ENCODE data around the gene CACNA1A. TPM values are rescaled to one million over a fixed set of nuclear protein-coding genes. Genes with fewer than 3 reads are reported as not detected.

CACNA1A gene
- total and polyA plus RNA-seq, 9 donors = 0.58 to 2.8 (median 1.4) TPM

DNA sequence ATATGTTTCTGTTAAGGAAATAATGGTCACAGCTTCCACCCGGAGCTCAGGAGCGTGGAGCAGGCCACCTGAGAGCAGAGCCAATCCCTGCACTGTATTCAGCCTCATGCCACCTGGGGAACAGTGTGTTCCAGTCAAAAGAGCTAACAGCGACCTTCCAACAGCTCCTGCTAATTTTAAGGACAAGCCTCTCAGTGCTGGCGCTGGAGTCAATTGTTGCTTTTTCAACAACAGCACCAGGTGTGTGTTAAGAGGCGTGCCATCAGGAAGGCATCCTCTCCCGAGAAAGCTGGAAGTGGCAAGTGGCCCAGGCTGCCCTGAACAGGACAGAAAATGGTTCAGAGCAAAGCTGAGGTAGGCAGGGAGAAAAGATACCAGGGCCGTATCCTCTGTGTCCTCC, 102.0 kb downstream of the CACNA1A start:
- no peaks in the 10 kb centered on the region for H3K4me1 ChIP-seq (ENCODE audit: control insufficient read depth, insufficient read depth, low read length)
- H3K9me3 ChIP-seq (replicated peaks; ENCODE audit: control insufficient read depth, low read depth, low read length) = peaks cover 5% of the 10 kb centered on the region
- no peaks in the 10 kb centered on the region for H3K36me3 ChIP-seq (ENCODE audit: control insufficient read depth, insufficient read depth, low read length)
- no peak for DNase-seq
- no peak overlapping the region for H3K27ac ChIP-seq (ENCODE audit: low read length)
- WGBS (ENCODE audit: insufficient coverage) = 69% methylated on average over 5 of the region's 7 CpGs
- H3K27me3 ChIP-seq (ENCODE audit: control insufficient read depth, insufficient read depth, low read length) = no peaks in the 10 kb centered on the region
- no peak overlapping the region for H3K4me3 ChIP-seq (ENCODE audit: low read length)

DNA sequence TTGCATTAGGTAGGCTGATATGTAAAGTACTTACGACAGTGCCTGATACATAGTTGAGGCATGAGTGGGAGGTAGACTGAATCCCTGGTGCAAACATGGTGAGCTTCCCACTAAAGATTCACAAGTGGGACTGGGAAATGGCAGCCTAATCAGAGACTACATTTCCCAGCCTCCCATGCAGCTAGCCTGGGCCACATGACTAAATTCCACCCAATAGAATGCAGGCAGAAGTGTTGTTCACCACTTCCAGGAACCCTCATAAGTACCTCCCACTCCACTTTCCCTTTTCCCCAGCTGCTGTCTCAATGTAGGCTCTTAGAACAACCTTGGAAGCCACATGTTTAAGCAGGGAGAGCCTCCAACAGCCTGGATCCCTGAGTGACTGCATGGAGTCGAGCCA, 104.9 kb downstream of the CACNA1A start:
- H3K4me1 ChIP-seq (ENCODE audit: control insufficient read depth, insufficient read depth, low read length) = peaks cover 4% of the 10 kb centered on the region
- no peaks in the 10 kb centered on the region for H3K27me3 ChIP-seq (ENCODE audit: control insufficient read depth, insufficient read depth, low read length)
- peaks cover 5% of the 10 kb centered on the region for H3K9me3 ChIP-seq (replicated peaks; ENCODE audit: control insufficient read depth, low read depth, low read length)
- no peak overlapping the region for H3K4me3 ChIP-seq (ENCODE audit: low read length)
- WGBS (ENCODE audit: insufficient coverage) = no CpG with 5 or more reads among the region's 2 CpGs
- no peak for DNase-seq
- no peaks in the 10 kb centered on the region for H3K36me3 ChIP-seq (ENCODE audit: control insufficient read depth, insufficient read depth, low read length)
- no peak overlapping the region for H3K27ac ChIP-seq (ENCODE audit: low read length)

DNA sequence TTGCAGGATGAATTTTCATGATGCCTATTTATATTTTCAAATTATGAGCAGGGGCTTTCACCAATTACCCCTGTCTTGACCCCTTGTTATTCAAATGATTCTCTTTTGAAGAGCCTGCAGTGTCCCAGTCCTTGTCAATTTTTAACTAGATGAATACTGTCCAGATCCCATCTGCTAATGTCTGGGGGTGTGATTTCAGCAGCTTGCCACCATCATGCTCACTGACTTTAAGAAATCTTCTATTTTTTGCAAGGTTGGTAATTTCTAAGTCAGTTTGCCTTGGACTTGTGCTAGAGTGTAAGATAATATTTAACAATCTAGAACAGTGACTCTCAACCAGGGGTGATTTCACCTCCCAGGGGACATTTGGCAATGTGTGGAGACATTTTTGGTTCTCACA, 106.0 kb downstream of the CACNA1A start:
- no peak for DNase-seq
- Histone ChIP-seq H3K4me3 (ENCODE audit: low read length) (no peak overlapping the region), H3K36me3 (ENCODE audit: control insufficient read depth, insufficient read depth, low read length) (no peaks in the 10 kb centered on the region), H3K27me3 (ENCODE audit: control insufficient read depth, insufficient read depth, low read length) (no peaks in the 10 kb centered on the region), H3K9me3 (replicated peaks; ENCODE audit: control insufficient read depth, low read depth, low read length) (peaks cover 5% of the 10 kb centered on the region), H3K4me1 (ENCODE audit: control insufficient read depth, insufficient read depth, low read length) (peaks cover 5% of the 10 kb centered on the region), H3K27ac (ENCODE audit: low read length) (no peak overlapping the region)

GRCh38 chr19:13399746-13400145, 106.5 kb downstream of the CACNA1A start:
- H3K27me3 ChIP-seq (ENCODE audit: control insufficient read depth, insufficient read depth, low read length) = no peaks in the 10 kb centered on the region
- no peak for DNase-seq
- H3K27ac ChIP-seq (ENCODE audit: low read length) = no peak overlapping the region
- H3K9me3 ChIP-seq (replicated peaks; ENCODE audit: control insufficient read depth, low read depth, low read length) = peaks cover 5% of the 10 kb centered on the region
- no peaks in the 10 kb centered on the region for H3K36me3 ChIP-seq (ENCODE audit: control insufficient read depth, insufficient read depth, low read length)
- H3K4me3 ChIP-seq (ENCODE audit: low read length) = no peak overlapping the region
- 48% methylated on average over 2 of the region's 5 CpGs for WGBS (ENCODE audit: insufficient coverage)
- peaks cover 5% of the 10 kb centered on the region for H3K4me1 ChIP-seq (ENCODE audit: control insufficient read depth, insufficient read depth, low read length)

DNA sequence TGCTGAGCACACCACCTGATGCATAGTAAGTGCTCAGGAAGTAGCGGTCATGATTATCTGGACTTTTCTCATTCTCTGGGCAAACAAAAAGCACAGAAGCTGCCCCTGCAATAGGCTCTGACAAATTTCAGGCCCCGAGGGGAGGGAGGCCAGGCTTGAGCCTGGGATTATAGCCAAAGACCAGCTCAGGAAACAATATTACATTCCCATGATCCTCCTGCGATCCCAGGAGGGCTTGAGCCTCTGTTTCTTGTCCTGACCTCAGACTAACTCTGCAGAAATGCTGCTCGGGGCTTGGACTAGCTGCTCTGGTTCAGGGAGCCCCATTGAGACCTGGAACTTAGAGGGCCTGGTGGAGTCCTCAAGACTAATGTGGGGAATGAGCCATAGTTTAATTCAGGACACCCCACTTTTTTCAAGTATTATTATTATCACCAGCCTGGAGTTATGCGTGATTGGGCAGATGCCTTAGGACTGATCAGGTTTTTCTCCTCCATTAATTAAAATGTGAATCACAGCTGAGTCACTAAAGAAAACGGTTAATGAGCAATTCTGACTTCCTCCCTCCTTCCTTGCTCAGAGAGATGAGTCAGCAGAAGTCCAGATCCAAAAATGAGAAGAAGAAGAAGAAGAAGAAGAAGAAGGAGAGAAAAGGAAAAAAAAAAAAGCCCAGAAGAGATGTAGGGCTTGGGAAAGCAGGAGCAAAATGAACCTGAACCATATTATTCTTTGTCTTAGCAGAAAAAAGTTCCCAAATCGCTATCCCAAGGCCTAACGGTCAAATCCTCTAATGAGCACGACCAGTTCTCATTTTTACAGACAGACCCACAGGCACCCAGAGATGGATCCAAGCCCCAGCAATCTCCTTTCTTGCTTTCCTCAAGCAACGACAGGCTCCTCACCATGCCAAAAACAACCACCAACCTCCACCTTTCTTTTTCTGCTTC, 107.2 kb downstream of the CACNA1A start:
- no peaks in the 10 kb centered on the region for H3K27me3 ChIP-seq (ENCODE audit: control insufficient read depth, insufficient read depth, low read length)
- WGBS (ENCODE audit: insufficient coverage) = 74% methylated on average over 5 of the region's 10 CpGs
- H3K4me1 ChIP-seq (ENCODE audit: control insufficient read depth, insufficient read depth, low read length) = peaks cover 5% of the 10 kb centered on the region
- DNase-seq = peak; percentile 27
- peaks cover 5% of the 10 kb centered on the region for H3K9me3 ChIP-seq (replicated peaks; ENCODE audit: control insufficient read depth, low read depth, low read length)
- H3K27ac ChIP-seq (ENCODE audit: low read length) = no peak overlapping the region
- H3K4me3 ChIP-seq (ENCODE audit: low read length) = no peak overlapping the region
- no peaks in the 10 kb centered on the region for H3K36me3 ChIP-seq (ENCODE audit: control insufficient read depth, insufficient read depth, low read length)

GRCh38 chr19:13398182-13398581, 108.1 kb downstream of the CACNA1A start:
- Histone ChIP-seq H3K4me1 (ENCODE audit: control insufficient read depth, insufficient read depth, low read length) (peaks cover 5% of the 10 kb centered on the region), H3K27ac (ENCODE audit: low read length) (no peak overlapping the region), H3K4me3 (ENCODE audit: low read length) (no peak overlapping the region), H3K9me3 (replicated peaks; ENCODE audit: control insufficient read depth, low read depth, low read length) (peaks cover 5% of the 10 kb centered on the region), H3K27me3 (ENCODE audit: control insufficient read depth, insufficient read depth, low read length) (no peaks in the 10 kb centered on the region), H3K36me3 (ENCODE audit: control insufficient read depth, insufficient read depth, low read length) (no peaks in the 10 kb centered on the region)
- WGBS (ENCODE audit: insufficient coverage) = no CpG with 5 or more reads among the region's 4 CpGs
- DNase-seq = no peak

DNA sequence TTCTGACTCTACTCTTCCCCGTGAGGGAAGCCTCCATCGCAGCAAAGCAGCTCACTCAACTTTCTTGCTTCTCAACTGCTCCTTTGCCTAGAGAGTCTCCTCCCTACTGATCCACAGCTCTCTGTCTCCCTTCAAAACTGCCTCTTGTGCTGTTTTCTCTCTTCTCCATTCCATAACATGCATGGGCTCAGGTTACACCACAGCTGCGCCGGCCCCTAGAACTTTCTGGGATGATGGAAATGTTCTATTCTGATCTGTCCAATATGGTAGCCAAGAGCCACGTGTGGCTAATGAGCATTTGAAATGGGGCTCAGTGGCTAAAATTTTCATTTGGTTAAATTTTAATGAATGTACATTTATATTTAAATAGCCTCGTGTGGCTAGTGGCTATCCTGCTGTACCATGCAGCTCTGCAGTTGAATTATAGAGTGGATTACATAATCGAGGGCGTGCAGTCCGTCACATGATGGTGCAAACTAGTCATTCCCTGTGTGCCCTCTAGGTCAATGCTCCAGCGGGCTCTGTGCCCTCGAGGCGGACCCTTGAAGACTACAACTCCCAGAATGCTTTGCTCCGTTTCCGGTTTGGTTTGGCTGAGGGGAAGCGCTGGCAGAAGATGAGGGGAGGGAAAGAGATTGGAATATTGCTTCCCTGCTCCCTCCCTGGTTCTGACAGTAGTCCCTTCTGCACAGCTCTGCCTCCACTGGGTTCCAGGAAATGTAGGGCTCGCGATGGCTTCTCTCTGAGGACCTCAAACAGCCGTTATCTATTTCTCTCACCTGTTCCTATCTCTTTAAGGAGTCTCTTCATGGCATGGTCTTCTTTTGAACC, 109.8 kb downstream of the CACNA1A start:
- Histone ChIP-seq H3K4me1 (ENCODE audit: control insufficient read depth, insufficient read depth, low read length) (peaks cover 5% of the 10 kb centered on the region), H3K27me3 (ENCODE audit: control insufficient read depth, insufficient read depth, low read length) (no peaks in the 10 kb centered on the region), H3K9me3 (replicated peaks; ENCODE audit: control insufficient read depth, low read depth, low read length) (peaks cover 2% of the 10 kb centered on the region), H3K4me3 (ENCODE audit: low read length) (no peak overlapping the region), H3K36me3 (ENCODE audit: control insufficient read depth, insufficient read depth, low read length) (no peaks in the 10 kb centered on the region), H3K27ac (ENCODE audit: low read length) (no peak overlapping the region)
- peak; percentile 19 for DNase-seq
- WGBS (ENCODE audit: insufficient coverage) = 15% methylated on average over 7 of the region's 18 CpGs

DNA sequence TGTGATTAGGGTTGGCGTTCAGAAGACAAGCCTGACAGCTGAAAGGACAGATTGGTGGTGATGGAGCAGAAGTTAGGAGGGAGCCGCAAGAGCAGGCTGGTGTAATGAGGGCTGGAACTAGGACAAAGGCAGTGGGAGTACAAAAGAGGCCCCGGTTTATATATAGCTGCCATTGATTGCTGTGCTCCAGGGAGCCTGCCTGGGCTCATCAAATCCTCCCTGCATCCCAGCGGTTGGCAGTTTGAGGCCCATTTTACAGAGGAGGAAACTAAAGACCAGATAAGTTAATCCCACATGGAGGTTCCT, 123.7 kb downstream of the CACNA1A start:
- H3K27ac ChIP-seq (ENCODE audit: low read length) = no peak overlapping the region
- H3K4me3 ChIP-seq (ENCODE audit: low read length) = no peak overlapping the region
- no peaks in the 10 kb centered on the region for H3K27me3 ChIP-seq (ENCODE audit: control insufficient read depth, insufficient read depth, low read length)
- H3K36me3 ChIP-seq (ENCODE audit: control insufficient read depth, insufficient read depth, low read length) = no peaks in the 10 kb centered on the region
- H3K4me1 ChIP-seq (ENCODE audit: control insufficient read depth, insufficient read depth, low read length) = no peaks in the 10 kb centered on the region
- no peak for DNase-seq
- 73% methylated on average over 4 of the region's 4 CpGs for WGBS (ENCODE audit: insufficient coverage)
- no peaks in the 10 kb centered on the region for H3K9me3 ChIP-seq (replicated peaks; ENCODE audit: control insufficient read depth, low read depth, low read length)

DNA sequence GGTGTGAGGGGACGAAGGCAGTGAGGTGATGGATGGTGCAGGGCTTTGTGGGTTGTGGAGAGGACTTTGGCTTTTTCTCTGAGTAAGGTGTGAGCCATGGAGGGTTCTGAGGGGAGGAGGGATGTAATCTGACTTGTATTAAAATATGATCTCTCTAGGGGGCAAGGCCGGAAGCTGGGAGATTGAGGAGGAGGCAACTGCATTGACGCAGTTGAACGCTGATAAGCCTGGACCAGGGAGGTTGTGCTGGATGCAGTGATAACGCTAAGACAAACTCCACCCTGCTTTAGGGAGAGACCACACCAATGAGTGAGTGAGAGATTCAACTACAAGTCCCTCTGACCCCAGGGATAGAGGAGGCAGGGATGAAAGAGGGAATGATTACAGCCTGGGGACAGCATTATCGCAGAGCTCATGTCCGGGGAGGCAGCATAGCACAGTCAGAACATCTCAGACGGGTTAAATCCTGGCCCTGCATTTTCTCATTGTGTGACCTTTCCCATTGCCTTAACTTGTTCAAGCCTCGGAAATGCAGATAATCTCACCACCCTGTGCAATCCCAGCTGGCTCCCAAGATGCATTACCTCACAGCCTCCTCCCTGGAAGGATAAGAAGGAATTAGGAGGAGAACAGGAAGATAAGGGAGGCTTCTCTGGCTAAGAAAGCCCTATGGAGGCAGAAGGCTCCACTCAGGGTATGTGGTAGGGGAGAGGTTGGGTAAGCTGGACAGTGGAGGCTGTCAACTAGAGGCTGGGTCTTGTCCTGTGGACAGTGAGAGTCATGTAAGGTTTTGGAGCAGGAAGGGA, 124.2 kb downstream of the CACNA1A start:
- WGBS (ENCODE audit: insufficient coverage) = 62% methylated on average over 7 of the region's 9 CpGs
- Histone ChIP-seq H3K27me3 (ENCODE audit: control insufficient read depth, insufficient read depth, low read length) (no peaks in the 10 kb centered on the region), H3K4me1 (ENCODE audit: control insufficient read depth, insufficient read depth, low read length) (no peaks in the 10 kb centered on the region), H3K4me3 (ENCODE audit: low read length) (no peak overlapping the region), H3K36me3 (ENCODE audit: control insufficient read depth, insufficient read depth, low read length) (no peaks in the 10 kb centered on the region), H3K27ac (ENCODE audit: low read length) (no peak overlapping the region), H3K9me3 (replicated peaks; ENCODE audit: control insufficient read depth, low read depth, low read length) (no peaks in the 10 kb centered on the region)
- DNase-seq = no peak

DNA sequence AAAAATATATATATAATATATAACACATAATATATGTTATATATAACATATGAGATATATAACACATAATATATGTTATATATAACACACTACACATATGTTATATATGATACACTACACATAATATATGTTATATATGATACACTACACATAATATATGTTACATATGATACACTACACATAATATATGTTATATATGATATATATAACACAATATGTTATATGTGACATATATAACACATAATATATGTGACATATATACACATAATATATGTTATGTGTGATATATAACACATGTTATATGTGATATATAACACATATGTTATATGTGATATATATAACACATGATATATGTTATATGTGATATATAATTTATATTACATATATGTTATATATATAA, 129.7 kb downstream of the CACNA1A start:
- Histone ChIP-seq H3K4me3 (ENCODE audit: low read length) (no peak overlapping the region), H3K9me3 (replicated peaks; ENCODE audit: control insufficient read depth, low read depth, low read length) (no peaks in the 10 kb centered on the region), H3K36me3 (ENCODE audit: control insufficient read depth, insufficient read depth, low read length) (no peaks in the 10 kb centered on the region), H3K4me1 (ENCODE audit: control insufficient read depth, insufficient read depth, low read length) (no peaks in the 10 kb centered on the region), H3K27me3 (ENCODE audit: control insufficient read depth, insufficient read depth, low read length) (no peaks in the 10 kb centered on the region), H3K27ac (ENCODE audit: low read length) (no peak overlapping the region)
- no peak for DNase-seq

Measured in muscle of leg (tissue), 11 donors.